ENCODE measurements around the gene PTPRZ1.

- TF ChIP-seq EZH2phosphoT487 (IDR thresholded peaks at IDR 0.05; ENCODE audit: borderline replicate concordance, low read length) (no peak), EZH2 (IDR thresholded peaks at IDR 0.05; ENCODE audit: low read length, unreplicated experiment) (no peak)
Observed at GRCh38 chr7:122070062-122070461, 197.1 kb downstream of the PTPRZ1 start.
